OCI-LY1 (cell line): Measurements from ENCODE around the gene DOCK1.

Experiments
- EZH2 ChIP-seq: fragments of 200-600 bp; sonication (generic), shearing (Covaris generic); IDR thresholded peaks from 2 replicates; pipeline ENCODE4 v1.8.0; 2017; ENCODE audit warnings: borderline replicate concordance, mixed run types, mild to moderate bottlenecking, antibody characterized with exemption, low read length, moderate library complexity, mixed read lengths
- TF ChIP-seq, protein P1 (sequence below): fragments of 200-600 bp; sonication (generic), shearing (Covaris generic); IDR thresholded peaks from 2 replicates; pipeline ENCODE4 v1.5.1; 2017; ENCODE audit warnings: mild to moderate bottlenecking, antibody characterized with exemption, low read length, moderate library complexity, mixed read lengths

DNA sequence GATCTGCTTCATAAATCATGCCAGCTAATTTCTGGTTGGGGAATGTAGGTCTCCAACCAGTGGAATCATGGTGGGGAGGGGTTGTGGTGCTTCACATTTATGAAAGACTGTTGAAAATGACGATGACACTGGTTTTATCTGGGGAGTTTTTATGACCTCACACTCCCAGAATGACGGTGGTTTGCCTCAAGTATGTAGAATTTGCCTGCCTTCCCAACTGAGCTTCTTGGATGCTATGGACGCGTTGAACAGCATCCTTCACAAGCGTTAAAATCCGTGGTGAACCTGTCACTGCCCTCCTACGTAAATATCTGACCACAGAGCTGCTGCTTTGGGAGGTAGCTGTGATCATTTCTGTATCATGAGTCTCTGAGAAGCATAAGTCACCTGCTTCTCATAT, 287.9 kb downstream of the DOCK1 start:
- TF ChIP-seq, protein P1, sequence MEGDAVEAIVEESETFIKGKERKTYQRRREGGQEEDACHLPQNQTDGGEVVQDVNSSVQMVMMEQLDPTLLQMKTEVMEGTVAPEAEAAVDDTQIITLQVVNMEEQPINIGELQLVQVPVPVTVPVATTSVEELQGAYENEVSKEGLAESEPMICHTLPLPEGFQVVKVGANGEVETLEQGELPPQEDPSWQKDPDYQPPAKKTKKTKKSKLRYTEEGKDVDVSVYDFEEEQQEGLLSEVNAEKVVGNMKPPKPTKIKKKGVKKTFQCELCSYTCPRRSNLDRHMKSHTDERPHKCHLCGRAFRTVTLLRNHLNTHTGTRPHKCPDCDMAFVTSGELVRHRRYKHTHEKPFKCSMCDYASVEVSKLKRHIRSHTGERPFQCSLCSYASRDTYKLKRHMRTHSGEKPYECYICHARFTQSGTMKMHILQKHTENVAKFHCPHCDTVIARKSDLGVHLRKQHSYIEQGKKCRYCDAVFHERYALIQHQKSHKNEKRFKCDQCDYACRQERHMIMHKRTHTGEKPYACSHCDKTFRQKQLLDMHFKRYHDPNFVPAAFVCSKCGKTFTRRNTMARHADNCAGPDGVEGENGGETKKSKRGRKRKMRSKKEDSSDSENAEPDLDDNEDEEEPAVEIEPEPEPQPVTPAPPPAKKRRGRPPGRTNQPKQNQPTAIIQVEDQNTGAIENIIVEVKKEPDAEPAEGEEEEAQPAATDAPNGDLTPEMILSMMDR, result no peak
- no peak for TF ChIP-seq EZH2
